HepG2 (cell line): ENCODE data around the gene GPR26. TPM values are rescaled to one million over a fixed set of nuclear protein-coding genes. Genes with fewer than 3 reads are reported as not detected.

Experiments
- ATAC-seq: fragments of 200-7000 bp; cut with Tn5 transposase; 3 replicates; pipeline ENCODE4 v1.9.1; 2020; ENCODE audit warnings: mild to moderate bottlenecking, moderate library complexity
- BruUV-seq: library from RNA; stranded (reverse); fragments of 400-500 nt; replicated peaks from 2 replicates; lab custom pipeline; 2021; lab: Mats Ljungman, UMichigan
- CTCF ChIA-PET: fragments of 300-600 bp; formaldehyde crosslinking; extraction: SDS; loops from one replicate; lab custom pipeline; 2021; ENCODE audit warnings: low total read pairs, inconsistent platforms, low intra/inter-chr PET ratio; lab: Yijun Ruan, JAX
- POLR2A ChIA-PET: fragments of 350-600 bp; sonication (Branson Sonifier 250); formaldehyde crosslinking; loops from one replicate; lab custom pipeline; 2020; ENCODE audit warnings: antibody characterized with exemption, inconsistent platforms; lab: Yijun Ruan, JAX
- DNase-seq: peaks from one replicate; pipeline ENCODE4 v3.0.0-alpha.2; 2015; ENCODE audit warnings: low spot score
- FAIRE-seq: peaks from 3 replicates; lab custom pipeline; 2011; peaks lifted over from hg19 to GRCh38; lab: Jason Lieb, UNC
- H2AFZ ChIP-seq: one replicate; pipeline ENCODE4 v1.6.1; 2011; ENCODE audit warnings: low read length, inconsistent platforms
- H3K27ac ChIP-seq: fragments of 300-600 bp; 3 replicates; pipeline ENCODE4 v1.8.0; 2011; ENCODE audit warnings: mixed run types, mild to moderate bottlenecking, mixed read lengths, low read length, inconsistent platforms; ENCODE audit not compliant: insufficient read depth; ENCODE audit errors: extremely low read length
- H3K27me3 ChIP-seq, 2 experiments: fragments of 200-600 bp in 1 of 2; 2 replicates in 1 of 2; 3 replicates in 1 of 2; pipeline versions ENCODE4 v1.6.0 to v1.8.0; 2011; ENCODE audit warnings: low read length in 2 of 2, mild to moderate bottlenecking in 2 of 2, moderate library complexity in 2 of 2, inconsistent platforms in 1 of 2; ENCODE audit not compliant: insufficient read depth in 2 of 2, control insufficient read depth in 1 of 2
- H3K36me3 ChIP-seq, 2 experiments: fragments of 200-600 bp in 1 of 2; replicated peaks in 1 of 2; 2 replicates in 1 of 2; 3 replicates in 1 of 2; pipeline versions ENCODE4 v1.5.1 to v1.8.0; 2011; ENCODE audit warnings: low read length in 2 of 2, inconsistent platforms in 1 of 2; ENCODE audit not compliant: insufficient read depth in 2 of 2, control insufficient read depth in 1 of 2
- H3K4me1 ChIP-seq: 2 replicates; pipeline ENCODE4 v1.5.1; 2012; ENCODE audit warnings: low read length, inconsistent platforms; ENCODE audit not compliant: insufficient read depth
- H3K4me2 ChIP-seq: 2 replicates; pipeline ENCODE4 v1.6.0; 2011; ENCODE audit warnings: low read depth, low read length, inconsistent platforms
- H3K4me3 ChIP-seq, 3 experiments: fragments of 200-600 bp in 1 of 3; sonication (generic), shearing (Covaris generic) in 1 of 3; replicated peaks in 1 of 3; 2 replicates each; pipeline ENCODE4 v1.5.1; 2011 to 2016; ENCODE audit warnings: low read length in 3 of 3, inconsistent platforms in 2 of 3, low read depth in 2 of 3, mild to moderate bottlenecking in 2 of 3, control low read depth in 1 of 3, mixed read lengths in 1 of 3; ENCODE audit not compliant: insufficient read depth in 1 of 3
- H3K79me2 ChIP-seq: one replicate; pipeline ENCODE4 v1.6.1; 2011; ENCODE audit warnings: low read length, inconsistent platforms; ENCODE audit not compliant: insufficient read depth
- H3K9ac ChIP-seq: 2 replicates; pipeline ENCODE4 v1.6.0; 2011; ENCODE audit warnings: mild to moderate bottlenecking, low read depth, low read length, inconsistent platforms; ENCODE audit not compliant: insufficient read depth
- H3K9me3 ChIP-seq: 2 replicates; pipeline ENCODE4 v1.5.1; 2012; ENCODE audit warnings: mild to moderate bottlenecking, low read length
- H4K20me1 ChIP-seq: 2 replicates; pipeline ENCODE4 v1.6.0; 2011; ENCODE audit warnings: inconsistent platforms, mild to moderate bottlenecking, low read length, moderate library complexity; ENCODE audit not compliant: insufficient read depth
- FOSL1 ChIP-seq: sonication (generic); formaldehyde crosslinking; IDR thresholded peaks from 2 replicates; pipeline ENCODE4 v1.9.0; 2021; ENCODE audit warnings: missing genetic modification reagents, borderline replicate concordance
- FOXA3 ChIP-seq: IDR thresholded peaks from 2 replicates; pipeline ENCODE4 v1.6.1; 2016; ENCODE audit warnings: missing genetic modification reagents, missing compliant biosample characterization
- HHEX ChIP-seq: IDR thresholded peaks from 2 replicates; pipeline ENCODE4 v1.6.1; 2016; ENCODE audit warnings: control low read depth
- HMGA1 ChIP-seq: sonication (generic); formaldehyde crosslinking; conservative IDR thresholded peaks from 2 replicates; pipeline ENCODE4 v1.4.0; 2020; ENCODE audit warnings: missing genetic modification reagents
- HMGXB3 ChIP-seq: sonication (generic); formaldehyde crosslinking; IDR thresholded peaks from 2 replicates; pipeline ENCODE4 v1.4.0; 2020; ENCODE audit warnings: missing genetic modification reagents, borderline replicate concordance
- IKZF1 ChIP-seq: fragments of 450-650 bp; IDR thresholded peaks from 2 replicates; pipeline ENCODE4 v1.7.1; 2016
- KMT2B ChIP-seq: IDR thresholded peaks from 2 replicates; pipeline ENCODE4 v1.6.1; 2016; ENCODE audit warnings: missing genetic modification reagents, missing compliant biosample characterization
- ZFX ChIP-seq: sonication (generic); formaldehyde crosslinking; IDR thresholded peaks from 2 replicates; pipeline ENCODE4 v1.4.0; 2020; ENCODE audit warnings: mild to moderate bottlenecking, low read depth, missing genetic modification reagents, moderate library complexity
- ZMAT5 ChIP-seq: sonication (generic); formaldehyde crosslinking; IDR thresholded peaks from 2 replicates; pipeline ENCODE4 v1.5.0; 2020; ENCODE audit warnings: mild to moderate bottlenecking, low read depth, missing genetic modification reagents, borderline replicate concordance
- ZSCAN29 ChIP-seq: sonication (generic); formaldehyde crosslinking; conservative IDR thresholded peaks from 2 replicates; pipeline ENCODE4 v1.4.0; 2020; ENCODE audit warnings: mild to moderate bottlenecking, missing genetic modification reagents
- WGBS: methylation state at CpG from one replicate; pipeline ENCODE4 v1.1.6; 2017; ENCODE audit warnings: low lambda C conversion rate; 5-methylcytosine and 5-hydroxymethylcytosine counted together
- in situ Hi-C: cut with HindIII; loops from 2 replicates; pipeline ENCODE4 v1.10.0; 2017; ENCODE audit warnings: low pct_unique_long_range_greater_than_20kb; ENCODE audit not compliant: extremely low pct_ligation_motif_present
- intact Hi-C: fragments of 100-400 bp; cut with micrococcal nuclease; formaldehyde crosslinking; loops from one replicate; pipeline ENCODE4 v1.10.0; 2022; ENCODE audit not compliant: unreplicated experiment
- polyA plus RNA-seq, 8 experiments: library from polyadenylated mRNA; depleted of rRNA in 3 of 8; stranded (reverse) in 7 of 8; unstranded in 1 of 8; fragments of >200 nt; fragmentation: Illumina TruSeq in 4 of 8; extraction: Trizol in 4 of 8; gene quantifications; 2 replicates each; pipeline versions ENCODE4 v1.2.1 to v1.2.3, GENCODE V29; 2011 to 2016; ENCODE audit warnings: low read depth in 4 of 8, missing spikeins in 1 of 8, mixed read lengths in 1 of 8; ENCODE audit not compliant: insufficient read depth in 1 of 8
- total RNA-seq, 5 experiments: library from RNA; depleted of rRNA; stranded (reverse); fragments of >200 nt; fragmentation: Illumina TruSeq; extraction: Trizol; gene quantifications; 2 replicates each; pipeline ENCODE4 v1.2.3, GENCODE V29; 2016; ENCODE audit warnings: low read depth in 1 of 5

The GPR26 gene
- total and polyA plus RNA-seq, 2 of the 13 experiments (the other 11 are each of a cell fraction or from before 2014, with no cell fraction given) = not detected

- no peaks in the 10 kb centered on the region for H3K9me3 ChIP-seq
- intact Hi-C loops (no loop called here), in situ Hi-C loops (no loop called here)
- TF ChIP-seq FOSL1 (CRISPR knock-in tag) (no peak), ZFX (CRISPR knock-in tag) (no peak), ZMAT5 (CRISPR knock-in tag) (no peak), KMT2B (no peak), HMGA1 (CRISPR knock-in tag) (no peak), FOXA3 (CRISPR knock-in tag) (no peak), HMGXB3 (no peak), ZSCAN29 (CRISPR knock-in tag) (no peak), HHEX (no peak), IKZF1 (no peak)
- DNase-seq = no peak
- no peak overlapping the region for H3K9ac ChIP-seq
- no peaks in the 10 kb centered on the region for H3K4me1 ChIP-seq
- H4K20me1 ChIP-seq = no peaks in the 10 kb centered on the region; the same call in 1 of the 2 replicates
- H2AFZ ChIP-seq = no peak overlapping the region
- ATAC-seq = no peak
- CTCF ChIA-PET = no interaction called here
- no peak for FAIRE-seq
- WGBS = 4% methylated on average over 3 of the region's 3 CpGs
- H3K4me3 ChIP-seq = no peak overlapping the region
- peaks cover 2 to 19% of the 10 kb centered on the region in 2 experiments; a peak in 3 of 5 replicates for H3K27me3 ChIP-seq
- H3K36me3 ChIP-seq = no peaks in the 10 kb centered on the region
- no TSS peak for BruUV-seq
- no peak overlapping the region for H3K27ac ChIP-seq
- POLR2A ChIA-PET = no interaction called here
- H3K79me2 ChIP-seq = no peaks in the 10 kb centered on the region
- H3K4me2 ChIP-seq = no peak overlapping the region
Measured at GRCh38 chr10:123640016-123640535, 26.1 kb upstream of the GPR26 start.
